Measurements from ENCODE around the gene CYP4F8.

Gene CYP4F8

DNA sequence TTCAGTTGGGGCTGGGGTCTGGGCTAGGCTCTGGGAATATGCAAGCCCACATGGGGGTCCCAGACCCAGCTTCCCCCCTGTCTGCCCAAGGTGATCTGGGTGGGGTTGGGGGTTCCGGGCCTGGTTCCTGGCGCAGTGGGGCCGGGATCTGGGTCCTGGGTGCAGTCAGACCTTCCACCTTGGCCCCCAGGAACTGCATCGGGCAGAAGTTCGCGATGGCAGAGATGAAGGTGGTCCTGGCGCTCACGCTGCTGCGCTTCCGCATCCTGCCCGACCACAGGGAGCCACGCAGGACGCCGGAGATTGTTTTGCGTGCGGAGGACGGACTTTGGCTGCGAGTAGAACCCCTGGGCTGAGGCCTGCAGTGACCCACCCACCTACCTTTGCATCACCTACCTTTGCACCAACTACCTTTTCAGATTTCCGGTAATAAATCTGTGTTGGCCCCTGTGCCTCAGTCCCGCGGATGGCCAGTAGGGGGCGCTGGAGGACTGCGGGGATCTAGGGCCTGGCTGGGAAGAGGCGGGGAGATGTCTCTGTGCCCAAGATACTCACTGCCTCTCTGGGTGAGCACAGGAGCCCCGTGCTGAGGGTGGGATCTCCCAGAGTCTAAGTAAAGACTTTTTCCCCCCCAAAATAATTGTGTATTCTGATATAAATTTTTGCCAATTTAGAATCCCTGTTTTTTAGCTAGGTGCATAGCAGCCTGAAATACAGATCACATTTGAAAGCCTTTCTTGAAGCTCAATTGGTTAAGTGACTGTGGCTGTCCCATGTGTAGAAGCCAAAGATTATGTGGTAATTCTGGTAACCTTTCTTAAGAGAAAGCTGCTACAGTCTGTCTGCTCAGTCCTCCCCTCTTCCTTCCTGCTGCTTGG, 14.2 kb downstream of the CYP4F8 start:
- Histone ChIP-seq H3K36me3 (ENCODE audit: insufficient read depth, low read length) (no peaks in the 10 kb centered on the region), H3K4me3 (ENCODE audit: low read depth in 1 of 2, low read length in 2 of 2) (no peak overlapping the region), H3K9ac (ENCODE audit: low read depth, low read length) (no peak overlapping the region), H3K4me1 (ENCODE audit: insufficient read depth, low read length) (no peaks in the 10 kb centered on the region), H3K27me3 (ENCODE audit: insufficient read depth, low read length, poor library complexity) (no peaks in the 10 kb centered on the region), H4K20me1 (ENCODE audit: insufficient read depth, low read length) (no peaks in the 10 kb centered on the region; the same call in 1 of the 2 replicates), H3K79me2 (ENCODE audit: insufficient read depth, low read length) (no peaks in the 10 kb centered on the region), H2AFZ (ENCODE audit: low read depth, low read length) (no peak overlapping the region), H3K9me3 (ENCODE audit: insufficient read depth, low read length, severe bottlenecking) (no peaks in the 10 kb centered on the region), H3K27ac (ENCODE audit: low read length) (no peak overlapping the region), H3K4me2 (ENCODE audit: insufficient read depth, low read length) (no peak overlapping the region)
- peak; percentile 93 for ATAC-seq (ENCODE audit: insufficient read depth, low read depth)
- TF ChIP-seq, protein P1, sequence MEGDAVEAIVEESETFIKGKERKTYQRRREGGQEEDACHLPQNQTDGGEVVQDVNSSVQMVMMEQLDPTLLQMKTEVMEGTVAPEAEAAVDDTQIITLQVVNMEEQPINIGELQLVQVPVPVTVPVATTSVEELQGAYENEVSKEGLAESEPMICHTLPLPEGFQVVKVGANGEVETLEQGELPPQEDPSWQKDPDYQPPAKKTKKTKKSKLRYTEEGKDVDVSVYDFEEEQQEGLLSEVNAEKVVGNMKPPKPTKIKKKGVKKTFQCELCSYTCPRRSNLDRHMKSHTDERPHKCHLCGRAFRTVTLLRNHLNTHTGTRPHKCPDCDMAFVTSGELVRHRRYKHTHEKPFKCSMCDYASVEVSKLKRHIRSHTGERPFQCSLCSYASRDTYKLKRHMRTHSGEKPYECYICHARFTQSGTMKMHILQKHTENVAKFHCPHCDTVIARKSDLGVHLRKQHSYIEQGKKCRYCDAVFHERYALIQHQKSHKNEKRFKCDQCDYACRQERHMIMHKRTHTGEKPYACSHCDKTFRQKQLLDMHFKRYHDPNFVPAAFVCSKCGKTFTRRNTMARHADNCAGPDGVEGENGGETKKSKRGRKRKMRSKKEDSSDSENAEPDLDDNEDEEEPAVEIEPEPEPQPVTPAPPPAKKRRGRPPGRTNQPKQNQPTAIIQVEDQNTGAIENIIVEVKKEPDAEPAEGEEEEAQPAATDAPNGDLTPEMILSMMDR (IDR thresholded peaks at IDR 0.05; ENCODE audit: borderline replicate concordance, extremely low read depth, low read length, poor library complexity, severe bottlenecking): peak; percentile 99
- TF ChIP-seq EZH2 (IDR thresholded peaks at IDR 0.05; ENCODE audit: borderline replicate concordance, low read depth, low read length, severe bottlenecking): no peak
- DNase-seq: peak; percentile 80

DNA sequence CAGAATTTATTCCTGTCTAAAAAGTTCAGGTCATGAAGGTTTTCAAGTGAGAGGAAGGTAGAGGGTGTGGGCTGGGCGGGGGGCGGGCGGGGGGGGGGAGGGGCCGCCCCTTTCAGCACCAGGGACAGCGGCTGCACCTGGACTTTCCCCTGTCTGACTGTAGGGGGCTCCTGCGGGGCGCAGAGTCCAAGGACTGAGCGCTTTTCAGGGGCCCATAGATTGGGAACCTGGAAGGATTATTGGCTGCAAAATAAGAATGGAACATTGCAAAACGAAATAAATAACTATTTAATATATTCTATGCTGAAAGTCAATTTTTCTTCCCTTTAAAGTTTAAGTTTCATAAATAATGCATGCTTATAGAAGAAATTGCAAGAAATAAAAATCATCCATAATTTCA, 16.8 kb downstream of the CYP4F8 start:
- H3K9me3 ChIP-seq (ENCODE audit: insufficient read depth, low read length, severe bottlenecking): no peaks in the 10 kb centered on the region
- H3K4me2 ChIP-seq (ENCODE audit: insufficient read depth, low read length): no peak overlapping the region
- no peaks in the 10 kb centered on the region for H3K79me2 ChIP-seq (ENCODE audit: insufficient read depth, low read length)
- ATAC-seq (ENCODE audit: insufficient read depth, low read depth): peak; percentile 81
- no peak overlapping the region for H3K9ac ChIP-seq (ENCODE audit: low read depth, low read length)
- no peak overlapping the region for H2AFZ ChIP-seq (ENCODE audit: low read depth, low read length)
- no peak overlapping the region for H3K4me3 ChIP-seq (ENCODE audit: low read depth in 1 of 2, low read length in 2 of 2)
- no peak overlapping the region for H3K27ac ChIP-seq (ENCODE audit: low read length)
- no peaks in the 10 kb centered on the region; the same call in 1 of the 2 replicates for H4K20me1 ChIP-seq (ENCODE audit: insufficient read depth, low read length)
- H3K36me3 ChIP-seq (ENCODE audit: insufficient read depth, low read length): no peaks in the 10 kb centered on the region
- peak; percentile 68 for DNase-seq
- no peak for TF ChIP-seq EZH2 (IDR thresholded peaks at IDR 0.05; ENCODE audit: borderline replicate concordance, low read depth, low read length, severe bottlenecking)
- TF ChIP-seq, protein P1 (IDR thresholded peaks at IDR 0.05; ENCODE audit: borderline replicate concordance, extremely low read depth, low read length, poor library complexity, severe bottlenecking): peak; percentile 67
- no peaks in the 10 kb centered on the region for H3K27me3 ChIP-seq (ENCODE audit: insufficient read depth, low read length, poor library complexity)
- no peaks in the 10 kb centered on the region for H3K4me1 ChIP-seq (ENCODE audit: insufficient read depth, low read length)

DNA sequence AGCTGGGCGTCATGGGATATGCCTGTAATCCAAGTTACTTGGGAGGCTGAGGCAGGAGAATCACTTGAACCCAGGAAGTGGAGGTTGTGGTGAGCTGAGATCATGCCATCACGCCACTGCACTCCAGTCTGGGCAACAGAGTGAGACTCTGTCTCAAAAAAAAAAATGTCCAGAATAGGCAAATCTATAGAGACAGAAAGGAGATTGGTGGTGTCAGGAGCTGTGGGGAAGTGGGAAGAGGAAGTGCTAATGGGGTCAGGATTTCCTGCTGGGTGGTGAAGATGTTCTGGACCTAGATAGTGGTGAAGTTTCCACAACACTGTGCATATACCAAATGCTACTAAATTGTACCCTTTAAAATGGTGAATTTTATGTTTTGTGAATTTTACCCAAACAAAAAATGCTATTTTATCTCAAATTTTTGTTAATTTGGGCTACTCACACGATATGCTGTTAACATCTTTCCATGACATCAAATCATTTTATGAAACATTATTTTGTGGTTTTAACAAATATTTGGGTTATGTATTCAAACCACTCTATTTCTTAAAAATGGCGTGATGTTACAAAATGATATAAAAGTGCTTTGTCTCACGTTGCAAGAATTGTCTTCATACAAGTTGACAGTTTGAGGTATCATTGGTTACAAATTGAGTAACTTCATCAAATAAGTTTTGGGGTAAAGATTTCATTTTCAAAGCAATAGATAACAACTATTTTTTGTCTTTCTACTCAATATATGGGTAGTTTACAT, 18.2 kb downstream of the CYP4F8 start:
- TF ChIP-seq, protein P1 (IDR thresholded peaks at IDR 0.05; ENCODE audit: borderline replicate concordance, extremely low read depth, low read length, poor library complexity, severe bottlenecking): no peak
- no peak for TF ChIP-seq EZH2 (IDR thresholded peaks at IDR 0.05; ENCODE audit: borderline replicate concordance, low read depth, low read length, severe bottlenecking)
- Histone ChIP-seq H3K4me1 (ENCODE audit: insufficient read depth, low read length) (no peaks in the 10 kb centered on the region), H3K9me3 (ENCODE audit: insufficient read depth, low read length, severe bottlenecking) (no peaks in the 10 kb centered on the region), H3K9ac (ENCODE audit: low read depth, low read length) (no peak overlapping the region), H3K4me2 (ENCODE audit: insufficient read depth, low read length) (no peak overlapping the region), H3K4me3 (ENCODE audit: low read depth in 1 of 2, low read length in 2 of 2) (no peak overlapping the region), H3K36me3 (ENCODE audit: insufficient read depth, low read length) (no peaks in the 10 kb centered on the region), H3K27me3 (ENCODE audit: insufficient read depth, low read length, poor library complexity) (no peaks in the 10 kb centered on the region), H2AFZ (ENCODE audit: low read depth, low read length) (no peak overlapping the region), H3K27ac (ENCODE audit: low read length) (no peak overlapping the region), H4K20me1 (ENCODE audit: insufficient read depth, low read length) (no peaks in the 10 kb centered on the region; the same call in 1 of the 2 replicates), H3K79me2 (ENCODE audit: insufficient read depth, low read length) (no peaks in the 10 kb centered on the region)
- ATAC-seq (ENCODE audit: insufficient read depth, low read depth) (no peak), DNase-seq (no peak)
